ENCODE measurements around the gene WDR37.

GRCh38 chr10:1123198-1123597 is 67.0 kb downstream of the WDR37 start:
- no peak for TF ChIP-seq POLR2AphosphoS5 (IDR thresholded peaks at IDR 0.05; ENCODE audit: low read depth, low read length)
- no peak for TF ChIP-seq CTCF (IDR thresholded peaks at IDR 0.05)
- no peak for TF ChIP-seq TCF7L2 (IDR thresholded peaks at IDR 0.05; ENCODE audit: low read depth, low read length)
- no peak for TF ChIP-seq REST (IDR thresholded peaks at IDR 0.05; ENCODE audit: insufficient read depth in 1 of 2, low read depth in 2 of 2, low read length in 1 of 2)
- TF ChIP-seq SIN3A (IDR thresholded peaks at IDR 0.05; ENCODE audit: borderline replicate concordance, insufficient read depth, low read depth, low read length) = no peak
